WI38 (cell line): ENCODE measurements around the gene SAMD4B.
"Not testable (repeated sequence)": the region's sequence is repeated elsewhere in the genome, so short reads cannot be mapped to it uniquely, and the experiment has no call there.

Experiments used
- H3K4me3 ChIP-seq: 2 replicates; pipeline ENCODE4 v1.5.1; 2011; ENCODE audit warnings: low read depth, mild to moderate bottlenecking, control low read depth, low read length
- TF ChIP-seq, protein P1 (sequence below): IDR thresholded peaks from 2 replicates; pipeline ENCODE4 v1.5.1; 2012; ENCODE audit warnings: low read depth, mild to moderate bottlenecking, control low read depth, low read length

The SAMD4B gene

GRCh38 chr19:39307046-39307821 is 35.0 kb upstream of the SAMD4B start:
- H3K4me3 ChIP-seq, result no peak overlapping the region
- TF ChIP-seq, protein P1, sequence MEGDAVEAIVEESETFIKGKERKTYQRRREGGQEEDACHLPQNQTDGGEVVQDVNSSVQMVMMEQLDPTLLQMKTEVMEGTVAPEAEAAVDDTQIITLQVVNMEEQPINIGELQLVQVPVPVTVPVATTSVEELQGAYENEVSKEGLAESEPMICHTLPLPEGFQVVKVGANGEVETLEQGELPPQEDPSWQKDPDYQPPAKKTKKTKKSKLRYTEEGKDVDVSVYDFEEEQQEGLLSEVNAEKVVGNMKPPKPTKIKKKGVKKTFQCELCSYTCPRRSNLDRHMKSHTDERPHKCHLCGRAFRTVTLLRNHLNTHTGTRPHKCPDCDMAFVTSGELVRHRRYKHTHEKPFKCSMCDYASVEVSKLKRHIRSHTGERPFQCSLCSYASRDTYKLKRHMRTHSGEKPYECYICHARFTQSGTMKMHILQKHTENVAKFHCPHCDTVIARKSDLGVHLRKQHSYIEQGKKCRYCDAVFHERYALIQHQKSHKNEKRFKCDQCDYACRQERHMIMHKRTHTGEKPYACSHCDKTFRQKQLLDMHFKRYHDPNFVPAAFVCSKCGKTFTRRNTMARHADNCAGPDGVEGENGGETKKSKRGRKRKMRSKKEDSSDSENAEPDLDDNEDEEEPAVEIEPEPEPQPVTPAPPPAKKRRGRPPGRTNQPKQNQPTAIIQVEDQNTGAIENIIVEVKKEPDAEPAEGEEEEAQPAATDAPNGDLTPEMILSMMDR, result no peak

DNA sequence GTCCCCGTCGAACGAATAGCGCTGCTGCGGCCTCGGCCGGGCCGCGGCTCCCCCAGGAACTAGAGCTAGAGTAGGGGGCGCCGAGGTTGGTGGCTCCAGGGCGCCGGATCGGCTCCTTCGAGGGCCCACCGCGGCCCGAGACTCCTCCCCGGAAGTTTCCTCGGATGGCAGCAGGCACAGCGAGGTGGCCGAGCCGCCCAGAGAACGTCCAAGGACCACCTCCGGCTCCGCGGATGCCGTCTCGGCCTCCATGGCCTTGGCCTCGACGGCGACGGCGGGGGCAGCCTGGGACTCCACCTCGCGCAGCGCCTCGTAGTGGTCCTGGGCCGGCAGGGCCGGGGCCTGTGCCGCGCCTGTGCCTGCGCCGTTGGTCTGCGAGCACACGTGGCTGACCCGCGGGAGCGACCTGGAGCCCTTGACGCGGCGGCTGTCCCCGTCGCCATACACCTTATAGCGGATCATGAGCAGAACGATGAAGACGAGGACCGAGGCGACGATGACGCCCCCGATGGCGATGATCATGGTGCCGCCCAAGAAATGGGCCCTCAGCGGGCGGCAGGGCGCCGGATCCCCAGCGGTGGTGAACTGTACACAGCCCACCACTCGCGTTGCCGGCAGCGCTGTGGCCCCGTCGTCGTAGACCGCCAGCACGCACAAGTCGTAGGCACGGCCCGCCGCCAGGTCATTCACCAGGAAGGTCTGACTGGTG is 34.2 kb upstream of the SAMD4B start:
- TF ChIP-seq, protein P1, result no peak

DNA sequence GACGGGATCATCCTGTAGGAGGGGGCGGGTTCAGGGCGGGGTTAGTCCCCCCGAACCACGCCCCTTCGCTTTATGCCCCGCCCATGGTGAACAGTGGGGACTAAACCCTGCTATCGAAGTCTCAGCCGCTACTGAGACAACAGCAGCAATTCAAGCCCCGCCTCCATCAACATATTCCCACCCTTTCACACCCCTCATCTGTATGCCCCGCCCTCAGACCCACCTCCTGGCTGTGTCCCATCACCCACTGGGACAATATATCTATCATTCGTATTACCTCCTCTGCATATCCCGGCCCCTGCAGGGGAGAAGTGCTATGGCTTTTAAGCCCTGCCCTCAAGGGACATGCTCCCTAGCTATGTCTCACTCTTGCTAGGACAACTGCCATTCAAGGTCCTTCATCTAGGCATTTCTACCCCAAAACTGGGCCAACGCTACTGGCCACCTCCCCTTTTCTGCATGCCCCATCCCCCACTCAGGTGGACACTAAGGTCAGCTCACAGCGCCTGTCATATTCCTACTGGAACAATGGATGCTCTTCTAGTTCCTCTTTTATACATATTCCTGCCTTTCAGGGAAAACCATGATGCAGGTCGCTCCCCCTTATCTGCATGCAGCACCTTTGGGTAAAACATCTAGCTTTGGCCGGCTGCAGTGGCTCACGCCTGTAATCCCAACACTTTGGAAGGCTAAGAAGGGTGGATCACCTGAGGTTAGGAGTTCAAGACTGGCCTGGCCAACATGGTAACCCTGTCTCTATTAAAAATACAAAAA is 33.5 kb upstream of the SAMD4B start:
- TF ChIP-seq, protein P1, result no peak

More for the DNA sequence above, 34.2 kb upstream of the SAMD4B start:
- no peak overlapping the region for H3K4me3 ChIP-seq

DNA sequence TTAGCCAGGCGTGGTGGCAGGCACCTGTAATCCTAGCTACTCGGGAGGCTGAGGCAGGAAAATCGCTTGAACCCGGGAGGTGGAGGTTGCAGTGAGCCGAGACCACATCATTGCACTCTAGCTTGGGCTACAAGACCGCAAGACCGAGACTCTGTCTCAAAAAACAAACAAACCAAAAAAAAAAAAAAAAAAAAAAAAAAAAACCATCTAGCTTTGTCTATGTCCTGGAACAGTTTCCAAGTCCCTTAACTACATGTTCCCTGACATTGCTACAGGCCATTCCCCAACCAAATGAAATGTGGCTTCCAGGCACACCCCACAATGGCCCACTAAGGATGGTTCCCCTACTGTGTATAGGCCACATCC is 32.9 kb upstream of the SAMD4B start:
- H3K4me3 ChIP-seq, result not testable (repeated sequence)

More for the DNA sequence above, 33.5 kb upstream of the SAMD4B start:
- H3K4me3 ChIP-seq, result no peak overlapping the region

GRCh38 chr19:39310558-39311311 is 31.5 kb upstream of the SAMD4B start:
- no peak overlapping the region for H3K4me3 ChIP-seq
- TF ChIP-seq, protein P1, result no peak

GRCh38 chr19:39314016-39314728 is 28.0 kb upstream of the SAMD4B start:
- TF ChIP-seq, protein P1, result no peak
- no peak overlapping the region for H3K4me3 ChIP-seq

DNA sequence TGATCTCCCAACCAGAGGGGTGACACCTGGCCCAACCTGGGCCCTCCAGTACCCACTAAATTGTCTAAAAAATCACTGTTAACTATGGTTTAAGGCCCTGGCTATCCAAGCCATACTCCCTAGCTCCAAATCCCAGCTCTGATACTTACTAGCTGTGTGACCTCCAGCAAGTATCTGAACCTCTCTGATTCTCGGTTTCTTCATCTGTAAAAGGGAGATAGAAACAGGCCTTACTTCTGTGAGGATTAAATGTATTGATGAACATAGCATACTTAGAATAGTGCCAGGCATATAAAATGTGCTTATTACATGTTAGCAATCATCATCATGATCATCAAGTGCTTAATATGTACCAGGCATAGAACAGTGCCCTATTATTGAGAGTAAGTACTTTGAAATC is 26.3 kb upstream of the SAMD4B start:
- TF ChIP-seq, protein P1, result no peak
- no peak overlapping the region for H3K4me3 ChIP-seq
